Left lung (tissue), 10 donors: Measurements from ENCODE around the gene KCNJ16. TPM values are rescaled to one million over a fixed set of nuclear protein-coding genes. Genes with fewer than 3 reads are reported as not detected.

Experiments
- ATAC-seq: fragments of 200-7000 bp; cut with Tn5 transposase; one replicate; pipeline ENCODE4 v1.9.1; 2020; ENCODE audit warnings: moderate library complexity
- DNase-seq, 4 donors: peaks; one replicate each; pipeline ENCODE4 v3.0.0-alpha.2; 2013 to 2020
- H3K27ac ChIP-seq, 2 donors: fragments of 200-600 bp; sonication (generic) in 1 of 2; one replicate each; pipeline versions ENCODE4 v1.5.0 to v1.8.0; 2020 to 2021
- H3K27me3 ChIP-seq, 2 donors: fragments of 200-600 bp; sonication (generic) in 1 of 2; one replicate each; pipeline versions ENCODE4 v1.5.0 to v1.8.0; 2020 to 2021
- H3K36me3 ChIP-seq, 2 donors: fragments of 200-600 bp; sonication (generic) in 1 of 2; one replicate each; pipeline versions ENCODE4 v1.5.0 to v1.8.0; 2020 to 2021
- H3K4me1 ChIP-seq, 2 donors: fragments of 200-600 bp; one replicate each; pipeline ENCODE4 v1.8.0; 2021
- H3K4me3 ChIP-seq, 2 donors: fragments of 200-600 bp; sonication (generic) in 1 of 2; one replicate each; pipeline versions ENCODE4 v1.5.0 to v1.8.0; 2020 to 2021; ENCODE audit warnings: mild to moderate bottlenecking in 1 of 2
- H3K9me3 ChIP-seq, 2 donors: fragments of 200-600 bp; sonication (generic) in 1 of 2; one replicate each; pipeline versions ENCODE4 v1.5.0 to v1.8.0; 2020 to 2021
- intact Hi-C, 2 donors: fragments of 100-400 bp; cut with DNase I; formaldehyde crosslinking; loops; one replicate each; pipeline versions ENCODE4 v1.11.2 to v1.14.2; 2022
- polyA plus RNA-seq, 6 donors: library from polyadenylated mRNA; unstranded; fragments of 120-200 nt; gene quantifications; one replicate each; pipeline ENCODE4 v1.2.1, GENCODE V29; 2013; ENCODE audit not compliant: insufficient read length in 6 of 6
- total RNA-seq, 2 donors: library from RNA; stranded (reverse); fragmentation: NEBNext Ultra II Directional; extraction: Animal tissue kit (Norgen Biotek cat#: 25700); gene quantifications; one replicate each; pipeline ENCODE4 v1.2.1, GENCODE V29; 2021
- TF ChIP-seq, protein P1 (sequence below), 2 donors: fragments of 200-600 bp; sonication (generic) in 1 of 2; IDR thresholded peaks; one replicate each; pipeline versions ENCODE4 v1.5.0 to v1.8.0; 2021; ENCODE audit warnings: antibody characterized with exemption in 2 of 2
- donor health status: DM: no; HTN: yes; CAD: no.
- donor health status: DM: no; HTN: no; CAD: no.

KCNJ16 gene
- total and polyA plus RNA-seq, 8 donors = 0.23 to 2.7 (median 0.83) TPM

DNA sequence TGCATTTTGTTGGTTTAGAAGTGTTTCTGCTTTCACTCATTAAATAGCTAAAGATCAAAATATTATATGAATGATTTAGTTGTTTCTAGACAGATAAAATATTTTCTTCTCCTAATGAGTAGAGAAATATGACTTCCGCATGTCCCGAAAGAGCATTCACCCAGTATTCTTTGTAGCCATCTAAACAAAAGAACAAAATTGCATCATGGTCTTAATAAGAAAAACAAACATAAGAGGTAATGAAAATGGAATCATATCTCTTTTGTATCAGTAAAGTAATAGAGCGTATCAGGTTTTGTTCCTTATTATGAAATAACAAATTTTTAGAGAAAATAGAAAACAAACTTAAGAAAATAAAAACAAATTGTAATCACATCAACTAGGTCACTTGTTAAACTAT, 78.2 kb downstream of the KCNJ16 start:
- Histone ChIP-seq H3K4me3 (no peak overlapping the region), H3K36me3 (no peaks in the 10 kb centered on the region), H3K4me1 (no peaks in the 10 kb centered on the region), H3K27me3 (no peaks in the 10 kb centered on the region), H3K9me3 (no peaks in the 10 kb centered on the region), H3K27ac (no peak overlapping the region)
- intact Hi-C loops = no loop called here
- DNase-seq (no peak), ATAC-seq (no peak)
- TF ChIP-seq, protein P1, sequence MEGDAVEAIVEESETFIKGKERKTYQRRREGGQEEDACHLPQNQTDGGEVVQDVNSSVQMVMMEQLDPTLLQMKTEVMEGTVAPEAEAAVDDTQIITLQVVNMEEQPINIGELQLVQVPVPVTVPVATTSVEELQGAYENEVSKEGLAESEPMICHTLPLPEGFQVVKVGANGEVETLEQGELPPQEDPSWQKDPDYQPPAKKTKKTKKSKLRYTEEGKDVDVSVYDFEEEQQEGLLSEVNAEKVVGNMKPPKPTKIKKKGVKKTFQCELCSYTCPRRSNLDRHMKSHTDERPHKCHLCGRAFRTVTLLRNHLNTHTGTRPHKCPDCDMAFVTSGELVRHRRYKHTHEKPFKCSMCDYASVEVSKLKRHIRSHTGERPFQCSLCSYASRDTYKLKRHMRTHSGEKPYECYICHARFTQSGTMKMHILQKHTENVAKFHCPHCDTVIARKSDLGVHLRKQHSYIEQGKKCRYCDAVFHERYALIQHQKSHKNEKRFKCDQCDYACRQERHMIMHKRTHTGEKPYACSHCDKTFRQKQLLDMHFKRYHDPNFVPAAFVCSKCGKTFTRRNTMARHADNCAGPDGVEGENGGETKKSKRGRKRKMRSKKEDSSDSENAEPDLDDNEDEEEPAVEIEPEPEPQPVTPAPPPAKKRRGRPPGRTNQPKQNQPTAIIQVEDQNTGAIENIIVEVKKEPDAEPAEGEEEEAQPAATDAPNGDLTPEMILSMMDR (IDR thresholded peaks at IDR 0.05) = no peak

- DNase-seq (no peak), ATAC-seq (no peak)
- no peak overlapping the region for H3K4me3 ChIP-seq
These were observed 82.1 kb downstream of the KCNJ16 start for GRCh38 chr17:70157151-70157550.

DNA sequence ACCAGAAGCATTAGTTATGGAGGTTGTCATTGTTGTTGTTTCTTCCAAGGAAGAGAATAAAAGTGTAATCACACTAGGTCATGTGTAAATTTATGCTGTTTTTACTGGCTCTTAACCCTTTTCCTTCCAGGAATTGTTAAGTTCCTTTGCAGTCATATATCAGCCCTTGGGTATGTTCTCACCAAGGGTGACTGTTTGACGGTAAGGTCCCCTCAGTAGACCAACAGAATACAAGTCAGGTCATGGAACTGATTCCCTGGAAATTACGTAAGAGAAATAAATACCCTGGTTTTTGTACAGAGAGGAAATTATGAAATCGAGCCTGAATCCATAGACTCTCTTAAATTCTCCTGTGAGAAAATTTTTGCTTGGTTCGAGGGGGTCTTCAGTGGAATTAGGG, 83.2 kb downstream of the KCNJ16 start:
- no peaks in the 10 kb centered on the region for H3K27me3 ChIP-seq
- no peaks in the 10 kb centered on the region for H3K9me3 ChIP-seq
- no peak for DNase-seq
- no peak for ATAC-seq
- intact Hi-C loops = no loop called here
- H3K36me3 ChIP-seq = no peaks in the 10 kb centered on the region
- H3K4me1 ChIP-seq = no peaks in the 10 kb centered on the region
- H3K4me3 ChIP-seq = no peak overlapping the region
- no peak overlapping the region for H3K27ac ChIP-seq
- TF ChIP-seq, protein P1 (IDR thresholded peaks at IDR 0.05) = no peak

More at GRCh38 chr17:70157151-70157550, 82.1 kb downstream of the KCNJ16 start:
- Histone ChIP-seq H3K36me3 (no peaks in the 10 kb centered on the region), H3K27me3 (no peaks in the 10 kb centered on the region), H3K4me1 (no peaks in the 10 kb centered on the region), H3K9me3 (no peaks in the 10 kb centered on the region), H3K27ac (no peak overlapping the region)
- TF ChIP-seq, protein P1 (IDR thresholded peaks at IDR 0.05) = no peak
- intact Hi-C loops = no loop called here

- DNase-seq = no peak
- Histone ChIP-seq H3K27ac (no peak overlapping the region), H3K36me3 (no peaks in the 10 kb centered on the region), H3K4me1 (no peaks in the 10 kb centered on the region), H3K9me3 (no peaks in the 10 kb centered on the region), H3K27me3 (no peaks in the 10 kb centered on the region), H3K4me3 (no peak overlapping the region)
- intact Hi-C loops = no loop called here
- TF ChIP-seq, protein P1 (IDR thresholded peaks at IDR 0.05) = no peak
- ATAC-seq = no peak
These were observed 83.6 kb downstream of the KCNJ16 start for GRCh38 chr17:70158591-70158990.

- H3K4me3 ChIP-seq = no peak overlapping the region
- H3K27me3 ChIP-seq = no peaks in the 10 kb centered on the region
- H3K9me3 ChIP-seq = no peaks in the 10 kb centered on the region
- no peaks in the 10 kb centered on the region for H3K36me3 ChIP-seq
- intact Hi-C loops = no loop called here
- H3K4me1 ChIP-seq = no peaks in the 10 kb centered on the region
- ATAC-seq = no peak
- no peak overlapping the region for H3K27ac ChIP-seq
- DNase-seq = no peak
- TF ChIP-seq, protein P1 (IDR thresholded peaks at IDR 0.05) = no peak
These were observed 85.0 kb downstream of the KCNJ16 start for GRCh38 chr17:70159980-70160379.
